Measurements from ENCODE around the gene ATF6.

- TF ChIP-seq, protein P1, sequence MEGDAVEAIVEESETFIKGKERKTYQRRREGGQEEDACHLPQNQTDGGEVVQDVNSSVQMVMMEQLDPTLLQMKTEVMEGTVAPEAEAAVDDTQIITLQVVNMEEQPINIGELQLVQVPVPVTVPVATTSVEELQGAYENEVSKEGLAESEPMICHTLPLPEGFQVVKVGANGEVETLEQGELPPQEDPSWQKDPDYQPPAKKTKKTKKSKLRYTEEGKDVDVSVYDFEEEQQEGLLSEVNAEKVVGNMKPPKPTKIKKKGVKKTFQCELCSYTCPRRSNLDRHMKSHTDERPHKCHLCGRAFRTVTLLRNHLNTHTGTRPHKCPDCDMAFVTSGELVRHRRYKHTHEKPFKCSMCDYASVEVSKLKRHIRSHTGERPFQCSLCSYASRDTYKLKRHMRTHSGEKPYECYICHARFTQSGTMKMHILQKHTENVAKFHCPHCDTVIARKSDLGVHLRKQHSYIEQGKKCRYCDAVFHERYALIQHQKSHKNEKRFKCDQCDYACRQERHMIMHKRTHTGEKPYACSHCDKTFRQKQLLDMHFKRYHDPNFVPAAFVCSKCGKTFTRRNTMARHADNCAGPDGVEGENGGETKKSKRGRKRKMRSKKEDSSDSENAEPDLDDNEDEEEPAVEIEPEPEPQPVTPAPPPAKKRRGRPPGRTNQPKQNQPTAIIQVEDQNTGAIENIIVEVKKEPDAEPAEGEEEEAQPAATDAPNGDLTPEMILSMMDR (IDR thresholded peaks at IDR 0.05; ENCODE audit: low read length) = no peak
- no peak for TF ChIP-seq EZH2phosphoT487 (IDR thresholded peaks at IDR 0.05; ENCODE audit: low read length)
- TF ChIP-seq EZH2 (optimal IDR thresholded peaks at IDR 0.05; ENCODE audit: low read depth, low read length) = no peak
Observed at GRCh38 chr1:161915051-161915503, 149.0 kb downstream of the ATF6 start.

Measured in MM.1S (cell line).